NCI-H460 (cell line): Measurements from ENCODE around the gene OR2W1. TPM values are rescaled to one million over a fixed set of nuclear protein-coding genes. Genes with fewer than 3 reads are reported as not detected.

Experiments
- DNase-seq: peaks from one replicate; pipeline ENCODE4 v3.0.0-alpha.2; 2016; ENCODE audit warnings: low read depth; ENCODE audit errors: extremely low read depth
- polyA plus RNA-seq: library from polyadenylated mRNA; depleted of rRNA; stranded (reverse); fragments of >200 nt; gene quantifications from 2 replicates; pipeline ENCODE4 v1.2.3, GENCODE V29; 2014; cell fraction: nucleus; rRNA removed
- total RNA-seq: library from RNA; depleted of rRNA; stranded (reverse); fragments of >200 nt; shearing (Covaris generic); gene quantifications from 2 replicates; pipeline ENCODE4 v1.2.3, GENCODE V29; 2014; rRNA removed

The OR2W1 gene
- total RNA-seq: not detected in 2 replicates
- not detected in 2 replicates for polyA plus RNA-seq

GRCh38 chr6:29045075-29045474 lies at the start of gene OR2W1:
Gene OR2W1 (minus strand): TSS chr6:29045175. CDS start chr6:29045175, 0 bp downstream.
- no peak for DNase-seq

- DNase-seq: no peak
Observed at GRCh38 chr6:29092957-29093356, 48.0 kb upstream of the OR2W1 start.

- no peak for DNase-seq
Observed at GRCh38 chr6:29087213-29087612, 42.2 kb upstream of the OR2W1 start, which contains the start of gene OR2B3. Gene OR2B3 (minus strand): TSS chr6:29087313. CDS start chr6:29087248, 65 bp downstream.

- no peak for DNase-seq
Observed at GRCh38 chr6:29082457-29082856, 37.5 kb upstream of the OR2W1 start.

- DNase-seq: no peak
Observed at GRCh38 chr6:29081312-29081711, 36.3 kb upstream of the OR2W1 start.

GRCh38 chr6:29079203-29079602 lies 34.2 kb upstream of the OR2W1 start:
- DNase-seq: no peak

- peak; percentile 45 for DNase-seq
Observed at GRCh38 chr6:29071831-29072723, 27.1 kb upstream of the OR2W1 start.

- DNase-seq: no peak
Observed at GRCh38 chr6:29051680-29052079, 6.7 kb upstream of the OR2W1 start.

GRCh38 chr6:29035951-29036350 lies 9.0 kb downstream of the OR2W1 start:
- DNase-seq: no peak

GRCh38 chr6:29028821-29029220 lies 16.2 kb downstream of the OR2W1 start:
- DNase-seq: no peak

- no peak for DNase-seq
Observed at GRCh38 chr6:29025927-29026585, 18.9 kb downstream of the OR2W1 start.

- no peak for DNase-seq
Observed at GRCh38 chr6:29021434-29021833, 23.5 kb downstream of the OR2W1 start.

- no peak for DNase-seq
Observed at GRCh38 chr6:29019629-29020028, 25.3 kb downstream of the OR2W1 start.

- no peak for DNase-seq
Observed at GRCh38 chr6:29017428-29017802, 27.6 kb downstream of the OR2W1 start.

- peak; percentile 68 for DNase-seq
Observed at GRCh38 chr6:29016559-29017427, 28.2 kb downstream of the OR2W1 start.

- DNase-seq: no peak
Observed at GRCh38 chr6:29014729-29015608, 30.0 kb downstream of the OR2W1 start.

- peak; percentile 16 for DNase-seq
Observed at GRCh38 chr6:29011276-29011734, 33.7 kb downstream of the OR2W1 start.

- DNase-seq: no peak
Observed at GRCh38 chr6:29009358-29009757, 35.6 kb downstream of the OR2W1 start.

- DNase-seq: no peak
Observed at GRCh38 chr6:29008089-29008488, 36.9 kb downstream of the OR2W1 start.
